HCT116 (cell line): ENCODE results near the gene RIN3.

Experiments used
- EGR1 ChIP-seq: IDR thresholded peaks from 2 replicates; pipeline ENCODE4 v1.6.1; 2012; ENCODE audit warnings: low read depth
- EZH2phosphoT487 ChIP-seq: fragments of 200-600 bp; IDR thresholded peaks from 2 replicates; pipeline ENCODE4 v1.6.1; 2018; ENCODE audit warnings: antibody characterized with exemption, borderline replicate concordance
- MAX ChIP-seq: IDR thresholded peaks from 2 replicates; pipeline ENCODE4 v1.6.1; 2012
- POLR2A ChIP-seq: IDR thresholded peaks from 2 replicates; pipeline ENCODE4 v1.7.0; 2011; ENCODE audit warnings: borderline replicate concordance; ENCODE audit not compliant: insufficient read depth, insufficient read length; ENCODE audit errors: extremely low read depth
- POLR2AphosphoS5 ChIP-seq: IDR thresholded peaks from 2 replicates; pipeline ENCODE4 v1.6.1; 2011; ENCODE audit warnings: mild to moderate bottlenecking, low read depth, low read length, moderate library complexity
- SIN3A ChIP-seq: IDR thresholded peaks from 2 replicates; pipeline ENCODE4 v1.6.1; 2012; ENCODE audit warnings: low read depth
- SRF ChIP-seq: IDR thresholded peaks from 2 replicates; pipeline ENCODE4 v1.6.1; 2012; ENCODE audit warnings: low read depth
- TF ChIP-seq, protein P1 (sequence below), 3 experiments: fragments of 200-600 bp in 1 of 3; sonication (generic) in 1 of 3; IDR thresholded peaks in 2 of 3; conservative IDR thresholded peaks in 1 of 3; 2 replicates each; pipeline ENCODE4 v1.5.1; 2012 to 2017; ENCODE audit warnings: low read depth in 2 of 3, low read length in 2 of 3, antibody characterized with exemption in 1 of 3, borderline replicate concordance in 1 of 3, control low read depth in 1 of 3, mild to moderate bottlenecking in 1 of 3, mixed read lengths in 1 of 3, mixed run types in 1 of 3, moderate library complexity in 1 of 3; ENCODE audit not compliant: insufficient read depth in 1 of 3
- TF ChIP-seq, protein P2 (sequence below): IDR thresholded peaks from 2 replicates; pipeline ENCODE4 v1.6.1; 2012; ENCODE audit warnings: low read depth

- TF ChIP-seq, protein P1, sequence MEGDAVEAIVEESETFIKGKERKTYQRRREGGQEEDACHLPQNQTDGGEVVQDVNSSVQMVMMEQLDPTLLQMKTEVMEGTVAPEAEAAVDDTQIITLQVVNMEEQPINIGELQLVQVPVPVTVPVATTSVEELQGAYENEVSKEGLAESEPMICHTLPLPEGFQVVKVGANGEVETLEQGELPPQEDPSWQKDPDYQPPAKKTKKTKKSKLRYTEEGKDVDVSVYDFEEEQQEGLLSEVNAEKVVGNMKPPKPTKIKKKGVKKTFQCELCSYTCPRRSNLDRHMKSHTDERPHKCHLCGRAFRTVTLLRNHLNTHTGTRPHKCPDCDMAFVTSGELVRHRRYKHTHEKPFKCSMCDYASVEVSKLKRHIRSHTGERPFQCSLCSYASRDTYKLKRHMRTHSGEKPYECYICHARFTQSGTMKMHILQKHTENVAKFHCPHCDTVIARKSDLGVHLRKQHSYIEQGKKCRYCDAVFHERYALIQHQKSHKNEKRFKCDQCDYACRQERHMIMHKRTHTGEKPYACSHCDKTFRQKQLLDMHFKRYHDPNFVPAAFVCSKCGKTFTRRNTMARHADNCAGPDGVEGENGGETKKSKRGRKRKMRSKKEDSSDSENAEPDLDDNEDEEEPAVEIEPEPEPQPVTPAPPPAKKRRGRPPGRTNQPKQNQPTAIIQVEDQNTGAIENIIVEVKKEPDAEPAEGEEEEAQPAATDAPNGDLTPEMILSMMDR (IDR thresholded peaks at IDR 0.05 in 2 of 3, conservative IDR thresholded peaks at IDR 0.05 in 1 of 3; ENCODE audit: borderline replicate concordance in 1 of 3, insufficient read depth in 1 of 3, low read depth in 2 of 3, low read length in 2 of 3), result no peak
- no peak for TF ChIP-seq EGR1
- no peak for TF ChIP-seq EZH2phosphoT487
- no peak for TF ChIP-seq POLR2A
- no peak for TF ChIP-seq SIN3A
- TF ChIP-seq SRF, result no peak
- no peak for TF ChIP-seq POLR2AphosphoS5
- TF ChIP-seq, protein P2, sequence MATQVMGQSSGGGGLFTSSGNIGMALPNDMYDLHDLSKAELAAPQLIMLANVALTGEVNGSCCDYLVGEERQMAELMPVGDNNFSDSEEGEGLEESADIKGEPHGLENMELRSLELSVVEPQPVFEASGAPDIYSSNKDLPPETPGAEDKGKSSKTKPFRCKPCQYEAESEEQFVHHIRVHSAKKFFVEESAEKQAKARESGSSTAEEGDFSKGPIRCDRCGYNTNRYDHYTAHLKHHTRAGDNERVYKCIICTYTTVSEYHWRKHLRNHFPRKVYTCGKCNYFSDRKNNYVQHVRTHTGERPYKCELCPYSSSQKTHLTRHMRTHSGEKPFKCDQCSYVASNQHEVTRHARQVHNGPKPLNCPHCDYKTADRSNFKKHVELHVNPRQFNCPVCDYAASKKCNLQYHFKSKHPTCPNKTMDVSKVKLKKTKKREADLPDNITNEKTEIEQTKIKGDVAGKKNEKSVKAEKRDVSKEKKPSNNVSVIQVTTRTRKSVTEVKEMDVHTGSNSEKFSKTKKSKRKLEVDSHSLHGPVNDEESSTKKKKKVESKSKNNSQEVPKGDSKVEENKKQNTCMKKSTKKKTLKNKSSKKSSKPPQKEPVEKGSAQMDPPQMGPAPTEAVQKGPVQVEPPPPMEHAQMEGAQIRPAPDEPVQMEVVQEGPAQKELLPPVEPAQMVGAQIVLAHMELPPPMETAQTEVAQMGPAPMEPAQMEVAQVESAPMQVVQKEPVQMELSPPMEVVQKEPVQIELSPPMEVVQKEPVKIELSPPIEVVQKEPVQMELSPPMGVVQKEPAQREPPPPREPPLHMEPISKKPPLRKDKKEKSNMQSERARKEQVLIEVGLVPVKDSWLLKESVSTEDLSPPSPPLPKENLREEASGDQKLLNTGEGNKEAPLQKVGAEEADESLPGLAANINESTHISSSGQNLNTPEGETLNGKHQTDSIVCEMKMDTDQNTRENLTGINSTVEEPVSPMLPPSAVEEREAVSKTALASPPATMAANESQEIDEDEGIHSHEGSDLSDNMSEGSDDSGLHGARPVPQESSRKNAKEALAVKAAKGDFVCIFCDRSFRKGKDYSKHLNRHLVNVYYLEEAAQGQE, result no peak
- no peak for TF ChIP-seq MAX
Measured at GRCh38 chr14:92567173-92567725, 53.7 kb downstream of the RIN3 start.
